Hematopoietic multipotent progenitor cell treated with erythropoietin and hydrocortisone succinate and interleukin-3 and kit ligand, for 6 days (in vitro differentiated cells): ENCODE data around the gene C3orf20.

ENCODE experiments used
- DNase-seq: peaks from one replicate; pipeline ENCODE4 v3.0.0-alpha.2; 2015

Gene C3orf20

DNA sequence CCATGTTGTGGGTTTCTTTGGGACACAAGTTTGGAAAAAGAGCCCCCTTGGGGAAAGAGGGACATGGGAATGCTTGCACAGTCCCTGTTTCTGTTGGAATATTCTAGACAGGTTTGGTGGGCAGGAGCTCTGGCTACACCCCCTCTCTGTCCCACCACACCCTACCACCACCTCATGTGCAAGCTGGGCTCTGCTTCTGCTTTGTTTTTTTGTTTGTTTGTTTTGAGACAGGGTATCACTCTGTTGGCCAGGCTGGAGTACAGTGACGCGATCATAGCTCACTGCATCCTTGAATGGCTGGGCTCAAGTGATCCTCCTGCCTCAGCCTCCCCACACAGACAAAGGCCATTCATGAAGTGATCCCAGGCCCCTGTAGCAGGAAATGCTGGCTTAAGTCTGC lies 86.9 kb downstream of the C3orf20 start:
- no peak for DNase-seq

DNA sequence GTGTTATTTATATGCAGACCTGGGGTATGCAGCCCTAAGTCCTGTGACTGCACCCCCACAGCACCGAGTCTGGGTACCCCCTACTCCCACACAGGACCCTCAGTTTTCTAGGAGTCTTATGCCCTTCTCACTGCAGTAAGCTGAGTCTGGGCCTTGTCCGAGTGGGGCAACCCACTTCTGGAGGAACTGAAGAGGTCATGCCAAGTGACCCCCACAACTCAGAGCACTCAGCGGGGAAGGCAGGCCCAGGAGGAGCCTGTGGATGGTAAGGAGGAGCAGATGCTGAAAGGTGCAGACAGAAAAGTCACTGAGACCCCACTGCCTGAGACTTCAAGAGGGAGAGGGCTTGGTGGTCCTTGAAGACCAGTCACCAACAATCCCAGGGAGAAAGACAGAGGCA lies 87.8 kb downstream of the C3orf20 start:
- DNase-seq = no peak

DNA sequence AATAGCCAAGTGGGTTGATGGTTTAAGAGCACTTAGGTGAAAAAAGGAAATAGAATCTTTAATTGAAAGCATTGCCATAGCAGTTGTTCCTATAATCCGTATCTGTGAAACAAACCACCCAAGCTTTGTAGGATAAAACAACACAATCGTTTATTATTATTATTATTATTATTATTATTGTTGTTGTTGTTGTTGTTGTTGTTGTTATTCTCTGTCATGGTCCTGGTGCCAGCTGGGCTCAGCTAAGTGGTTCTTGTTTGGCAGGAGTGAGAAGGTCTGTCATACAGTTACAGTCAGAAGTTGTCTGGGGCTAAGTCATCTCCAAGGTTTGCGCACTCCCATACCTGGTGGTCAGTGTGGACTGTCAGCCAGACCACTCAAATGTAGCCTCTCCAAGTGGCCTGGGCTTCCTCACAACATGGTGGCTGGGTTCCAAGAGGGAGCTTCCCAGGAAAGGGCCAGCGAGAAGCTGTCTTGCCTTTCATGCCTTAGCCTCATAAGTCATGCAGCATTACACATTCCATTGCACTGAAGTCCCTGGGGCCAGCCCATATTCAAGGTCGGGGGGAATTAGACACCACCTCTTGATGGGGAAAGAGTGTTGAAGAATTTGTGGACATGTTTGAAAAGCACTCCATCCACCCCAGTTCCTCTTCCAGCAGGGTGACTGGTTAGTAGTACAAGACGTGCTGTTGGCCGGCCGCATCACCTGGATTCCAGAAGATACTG lies 89.6 kb downstream of the C3orf20 start:
- no peak for DNase-seq

DNA sequence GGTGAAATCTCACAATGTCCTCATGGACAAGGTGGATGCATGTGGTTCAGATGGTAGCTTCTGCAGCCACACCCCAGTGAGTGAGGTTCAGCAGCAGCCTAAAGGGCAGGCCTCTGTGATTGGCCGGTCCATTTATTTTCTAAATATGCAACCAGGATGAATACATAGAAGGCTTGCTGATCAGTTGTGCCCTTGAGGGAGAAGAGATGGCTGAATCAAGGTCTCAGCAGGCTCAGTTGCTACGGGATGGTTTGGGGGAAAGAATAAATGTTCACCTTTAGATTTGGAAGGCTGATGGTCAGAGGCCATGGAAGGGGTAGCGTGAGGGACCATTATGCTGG lies 90.1 kb downstream of the C3orf20 start:
- DNase-seq = no peak

DNA sequence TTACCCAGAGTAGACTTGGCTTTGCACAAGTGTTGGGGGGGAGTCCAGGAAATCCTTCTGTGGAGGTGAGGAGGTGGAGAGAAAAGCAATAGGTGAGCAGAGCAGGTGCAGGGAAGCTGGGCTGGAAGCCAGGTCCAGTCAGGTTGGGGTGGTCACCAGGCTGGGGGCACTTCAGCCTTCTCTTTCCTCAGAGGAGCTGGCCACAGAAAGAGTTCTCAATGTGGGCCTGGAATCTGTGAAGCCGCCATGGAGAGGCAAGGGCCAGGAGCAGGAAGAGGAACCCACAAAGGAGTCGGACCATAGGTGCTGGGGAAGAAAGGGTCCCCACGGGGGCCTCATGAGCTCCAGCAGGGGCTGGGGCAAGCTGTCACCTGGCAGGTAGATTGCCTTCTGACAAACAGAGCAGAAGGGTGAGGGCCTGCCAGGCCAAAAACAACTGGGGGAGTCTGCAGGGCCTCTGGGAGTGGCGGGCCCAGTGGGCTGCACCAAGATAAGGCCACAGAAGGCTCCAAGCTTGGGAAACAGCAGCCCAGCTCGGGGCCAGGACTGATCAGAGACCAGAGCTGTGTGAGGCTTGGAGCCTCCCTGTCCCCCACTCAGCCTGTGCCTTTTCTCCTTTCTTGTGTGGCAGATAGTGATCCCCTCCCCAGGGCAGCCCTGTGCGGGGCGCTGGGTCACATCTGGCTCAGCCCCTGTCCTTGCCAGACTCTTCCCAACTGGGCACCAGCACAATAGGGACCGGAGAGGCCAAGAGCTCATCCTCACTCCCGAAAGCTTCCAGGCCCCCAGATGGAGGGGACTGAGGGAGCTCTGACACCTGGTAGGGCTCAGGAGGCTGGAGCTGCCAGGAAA lies 90.9 kb downstream of the C3orf20 start:
- DNase-seq = no peak

DNA sequence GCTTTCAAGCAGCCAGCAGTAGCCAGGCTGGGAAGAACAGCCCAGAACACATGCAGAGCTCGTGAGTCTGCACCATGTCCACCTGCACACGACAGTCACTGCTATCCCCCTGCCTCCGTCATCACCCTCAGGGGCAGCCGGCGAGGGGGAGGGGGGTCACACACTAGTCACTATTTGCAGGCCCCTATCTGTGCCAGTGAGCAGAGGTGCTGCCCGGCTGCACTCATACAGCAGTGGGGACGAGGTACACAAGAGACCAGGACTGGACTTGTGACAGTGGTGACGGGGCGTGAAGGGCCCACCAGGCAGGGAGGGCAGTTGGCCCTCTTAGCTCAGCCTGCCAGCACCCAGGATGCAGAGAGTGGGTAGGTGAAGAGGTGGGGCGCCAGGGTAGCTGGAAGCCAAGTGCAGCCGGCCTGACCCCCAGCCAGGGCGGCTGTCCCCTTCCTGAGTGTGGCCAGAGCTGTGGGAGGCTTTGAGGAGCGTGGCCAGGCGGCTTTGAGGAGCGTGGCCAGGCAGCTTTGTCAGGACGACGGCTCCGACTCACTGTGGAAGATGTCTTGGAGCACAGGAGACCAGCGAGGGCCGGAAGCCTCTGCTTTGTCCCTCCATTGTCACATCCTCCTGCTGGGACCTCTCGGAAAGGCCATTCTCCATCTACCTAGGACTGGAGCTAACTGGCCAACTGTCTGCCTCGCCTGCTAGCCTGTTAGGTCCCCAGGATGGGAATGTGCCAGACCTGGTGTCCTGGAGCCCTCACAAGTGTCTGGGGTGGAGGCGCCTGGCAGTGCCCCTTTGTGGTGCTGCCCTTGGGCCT lies 91.7 kb downstream of the C3orf20 start:
- no peak for DNase-seq

DNA sequence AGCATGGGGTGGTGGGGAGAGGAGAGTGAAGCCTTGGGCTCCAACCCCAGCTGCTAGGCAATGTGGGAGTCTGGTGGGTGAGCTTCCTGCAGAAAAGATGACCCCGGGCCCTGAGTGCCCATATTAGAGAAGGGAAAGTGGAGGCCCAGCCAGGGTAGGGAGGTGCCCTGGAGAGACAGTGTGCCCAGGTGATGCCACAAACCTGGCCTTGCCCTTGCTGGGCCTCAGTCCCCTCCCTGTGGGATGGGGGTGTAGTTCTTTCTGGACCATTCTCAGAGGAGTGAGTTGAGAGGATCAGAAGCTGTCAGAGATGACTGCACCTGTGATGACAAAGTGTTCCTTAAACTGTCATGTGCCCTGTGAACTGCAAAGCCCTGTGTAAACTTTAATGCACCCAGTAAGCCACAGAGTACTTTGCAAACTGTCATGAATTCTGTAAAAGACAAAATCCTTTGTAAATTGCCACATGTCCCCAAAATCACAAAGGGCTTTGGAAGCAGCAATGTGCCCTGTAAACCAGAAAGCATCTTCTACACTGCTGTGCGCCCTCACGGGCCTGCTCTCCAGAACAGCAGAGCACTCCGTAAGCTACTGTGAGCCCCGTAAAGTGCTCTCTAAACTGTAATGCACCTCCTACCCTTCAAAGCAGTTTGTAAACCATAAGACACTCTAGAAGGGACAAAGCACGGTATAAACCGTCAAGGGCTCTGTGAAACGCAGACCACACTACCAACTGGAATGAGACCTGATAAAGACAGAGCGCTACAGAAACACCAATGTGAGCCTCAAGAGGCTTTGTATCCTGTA lies 92.5 kb downstream of the C3orf20 start:
- no peak for DNase-seq

DNA sequence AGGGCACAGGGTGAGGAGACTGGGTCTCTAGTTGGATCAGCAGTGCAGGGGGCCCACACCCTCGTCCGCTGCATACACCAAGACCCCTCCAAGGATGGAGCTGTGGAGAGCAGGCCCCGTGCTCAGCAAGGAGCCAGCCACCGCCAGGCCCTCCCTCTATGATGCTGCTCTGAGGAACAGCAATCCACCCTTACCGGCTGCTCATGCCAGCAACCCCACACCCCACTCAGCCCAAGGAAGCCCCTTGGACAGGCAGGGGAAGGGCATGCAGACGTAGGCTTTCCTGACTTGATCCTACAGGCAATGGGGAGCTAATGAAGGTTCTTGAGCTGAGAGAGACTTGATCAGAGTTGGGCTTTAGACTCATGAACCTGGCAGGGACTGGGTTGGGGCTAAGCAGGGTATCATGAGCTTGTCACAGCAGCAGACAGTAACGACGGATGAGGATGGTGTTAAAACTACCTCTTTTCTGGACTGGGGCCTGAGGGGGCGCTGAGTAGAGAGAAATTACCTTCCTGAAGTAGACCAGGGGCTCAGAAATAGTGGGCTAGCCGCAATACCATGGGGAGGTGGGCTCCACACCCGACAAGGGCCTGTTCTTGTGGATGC lies 93.3 kb downstream of the C3orf20 start:
- DNase-seq = no peak

DNA sequence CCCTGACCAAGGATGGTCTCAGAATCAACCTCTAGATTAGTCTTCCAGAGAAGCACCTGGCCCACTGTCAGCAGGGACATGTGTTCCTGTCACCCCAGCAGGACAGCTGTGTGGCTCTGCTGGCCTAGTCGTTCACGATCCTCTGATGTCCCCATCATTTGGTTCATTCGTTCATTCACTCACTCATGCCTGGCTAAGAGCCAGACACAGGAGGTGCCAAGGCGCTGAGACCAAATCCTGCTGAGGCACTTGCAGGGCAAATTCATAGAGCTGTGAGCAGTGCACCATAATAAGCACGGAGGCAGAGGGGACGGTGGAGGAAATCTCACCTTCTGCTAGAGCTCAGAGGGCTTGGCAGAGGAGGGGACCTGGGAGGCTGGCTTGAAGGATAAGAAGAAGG lies 93.9 kb downstream of the C3orf20 start:
- DNase-seq = no peak

DNA sequence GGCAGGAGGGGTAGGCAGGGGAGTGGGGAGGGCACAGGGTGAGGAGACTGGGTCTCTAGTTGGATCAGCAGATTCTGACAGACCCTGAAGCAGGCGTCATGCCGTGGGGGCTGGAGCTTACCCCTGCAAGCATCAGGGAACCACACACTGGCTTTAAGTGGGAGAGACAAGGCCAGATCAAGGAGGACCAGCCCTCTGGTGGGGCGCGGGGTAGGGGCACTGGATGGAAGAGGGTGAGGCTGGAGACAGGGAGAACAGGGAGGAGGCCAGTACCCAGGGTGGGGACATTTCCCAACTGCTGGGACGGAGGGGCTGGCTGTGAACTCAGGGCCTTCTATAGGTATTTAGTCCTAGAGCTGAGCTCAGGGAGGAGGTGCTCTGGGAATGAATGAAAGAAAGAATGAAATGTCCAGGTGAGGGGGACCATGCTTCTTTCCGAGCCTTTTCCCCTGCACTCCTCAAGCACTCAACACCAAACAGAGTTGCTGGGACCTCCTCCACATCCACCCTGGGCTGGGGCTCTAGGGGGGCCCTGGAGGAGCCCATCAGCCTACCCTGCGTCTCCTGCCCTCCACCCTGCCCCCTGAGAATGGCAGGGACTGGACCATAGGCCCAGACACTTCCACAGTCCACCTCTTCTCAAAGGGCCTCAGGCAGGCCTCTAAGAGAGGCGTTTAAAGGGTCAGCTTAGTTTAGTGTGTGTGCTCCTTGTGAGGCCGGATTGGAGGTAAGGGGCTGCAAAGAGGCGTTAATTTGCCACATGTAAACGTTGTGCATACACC lies 94.8 kb downstream of the C3orf20 start:
- no peak for DNase-seq

DNA sequence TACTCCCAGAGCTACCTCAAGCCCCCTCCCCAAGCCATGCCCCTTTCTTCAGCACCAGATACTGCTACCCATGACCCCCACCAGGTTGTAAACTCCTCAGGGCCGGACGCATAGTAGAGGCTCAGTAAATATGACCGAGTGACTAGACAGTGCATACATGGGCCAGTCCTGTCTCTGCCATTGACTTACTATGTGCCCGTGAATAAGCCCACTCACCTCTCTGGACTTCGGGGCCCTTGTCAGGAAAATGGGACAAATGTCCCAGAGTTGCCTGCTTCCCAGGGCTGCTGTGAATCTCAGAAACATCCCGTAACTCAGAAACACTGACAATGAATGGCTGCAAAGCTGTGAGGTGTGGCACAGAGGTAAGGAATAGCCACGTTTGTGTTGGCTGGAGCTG lies 95.7 kb downstream of the C3orf20 start:
- no peak for DNase-seq

DNA sequence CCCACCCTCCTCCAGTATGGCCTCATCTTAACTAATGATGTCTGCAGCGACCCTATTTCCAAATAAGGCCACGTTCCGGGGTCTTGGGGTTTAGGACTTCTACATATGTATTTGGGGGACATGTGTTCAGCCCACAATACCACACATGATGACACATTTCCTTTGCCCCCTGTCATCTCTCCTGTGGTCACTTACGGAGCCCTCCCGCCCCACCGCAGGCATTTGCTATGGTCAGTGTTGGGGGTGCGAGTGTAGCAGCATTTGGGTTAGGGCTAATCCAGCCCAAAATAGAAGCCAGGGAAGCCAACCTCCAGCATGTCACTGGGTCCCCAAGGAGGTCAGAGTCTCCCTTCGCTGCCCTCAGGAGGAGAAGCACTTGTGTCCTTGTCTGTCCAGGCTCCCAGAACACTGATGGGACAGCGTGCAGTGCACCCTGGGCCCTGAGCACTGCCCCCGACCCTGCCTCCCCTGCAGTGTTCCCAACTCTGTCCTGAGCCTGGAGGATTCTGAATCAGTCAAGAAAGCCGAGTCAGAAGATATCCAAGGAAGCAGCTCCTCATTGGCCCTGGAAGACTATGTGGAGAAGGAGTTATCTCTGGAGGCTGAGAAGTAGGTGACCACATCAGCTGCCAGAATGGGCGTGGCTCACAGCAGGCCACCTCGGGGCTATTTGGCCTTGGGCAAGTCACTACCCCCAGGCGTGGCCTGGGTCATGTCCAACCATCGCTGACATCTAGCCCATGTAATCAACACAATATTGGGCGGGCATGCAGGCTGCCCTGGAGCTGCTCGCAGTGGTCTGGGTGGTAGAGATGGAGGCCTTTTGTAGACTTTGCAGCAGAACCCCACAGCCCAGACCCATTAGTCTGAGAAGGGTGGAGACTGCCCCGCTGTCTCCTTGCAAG lies 96.9 kb downstream of the C3orf20 start:
- DNase-seq = no peak

DNA sequence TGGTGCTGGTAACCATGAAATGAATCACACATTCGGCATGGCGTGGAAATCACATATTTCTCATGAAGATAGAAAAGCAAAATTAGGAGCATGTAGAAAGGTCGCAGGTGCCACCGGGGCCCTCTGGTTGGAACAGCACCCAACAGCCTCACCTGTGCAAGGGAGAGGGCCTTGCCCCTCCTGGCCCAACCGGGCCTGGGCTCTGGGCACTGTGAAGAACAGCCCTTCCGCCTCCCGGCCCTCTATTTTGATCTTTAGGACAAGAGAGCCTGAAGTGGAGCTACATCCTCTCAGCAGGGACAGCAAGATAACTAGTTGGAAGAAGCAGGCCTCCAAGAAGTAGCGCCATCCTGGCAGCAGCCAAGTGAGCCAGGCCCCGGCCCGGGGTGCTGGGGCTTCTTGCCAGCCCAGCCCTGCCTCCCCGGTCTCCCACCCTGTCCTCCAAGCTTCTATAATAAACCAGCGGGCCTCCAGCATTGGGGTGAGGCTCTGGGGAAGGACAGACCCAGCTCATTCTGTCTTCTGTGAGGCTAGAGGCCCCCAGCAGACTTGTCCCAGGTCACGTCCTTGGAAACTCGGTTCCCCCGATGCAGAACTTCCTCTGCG lies 97.7 kb downstream of the C3orf20 start:
- DNase-seq = no peak

DNA sequence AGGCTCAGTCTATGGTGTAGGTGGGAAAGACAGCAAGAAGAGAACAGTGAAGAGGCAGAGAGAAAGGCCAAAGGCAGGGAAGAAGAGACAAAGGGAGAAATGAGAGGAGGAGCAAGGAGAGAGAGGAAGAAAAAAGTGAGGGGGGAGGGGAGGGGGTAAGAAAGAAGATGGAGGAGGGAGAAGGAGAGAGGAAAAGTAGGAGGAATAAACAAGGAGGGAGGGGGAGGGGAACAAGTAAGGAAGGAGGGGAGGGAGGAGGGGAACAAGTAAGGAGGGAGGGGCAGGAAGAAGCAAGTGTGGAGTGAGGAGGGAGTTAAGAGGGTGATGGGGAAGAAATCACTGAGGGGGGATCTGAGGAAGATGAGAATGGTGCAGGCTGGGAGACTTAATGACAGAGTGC lies 98.3 kb downstream of the C3orf20 start:
- no peak for DNase-seq

DNA sequence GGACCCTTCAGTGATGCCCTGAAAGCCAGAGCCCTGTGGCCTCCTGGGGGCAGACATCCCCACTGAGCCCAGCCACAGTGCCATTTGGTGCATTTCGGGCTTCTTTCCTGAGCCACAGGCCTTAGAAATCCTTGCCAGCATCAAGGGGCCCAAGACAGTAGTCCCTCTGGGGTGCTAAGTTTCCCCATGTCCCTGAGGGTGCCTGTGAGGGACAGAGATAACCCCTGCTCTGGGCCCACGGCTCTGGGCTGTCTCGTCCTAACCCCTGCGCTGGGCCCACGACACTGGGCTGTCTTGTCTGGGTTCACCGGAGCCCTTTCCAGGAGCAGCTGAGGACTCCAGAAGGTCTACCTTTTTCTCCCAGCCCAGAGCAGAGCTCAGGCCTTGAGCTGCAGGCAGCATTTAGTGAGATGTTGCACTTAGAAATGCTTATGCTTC lies 98.8 kb downstream of the C3orf20 start:
- DNase-seq = no peak

DNA sequence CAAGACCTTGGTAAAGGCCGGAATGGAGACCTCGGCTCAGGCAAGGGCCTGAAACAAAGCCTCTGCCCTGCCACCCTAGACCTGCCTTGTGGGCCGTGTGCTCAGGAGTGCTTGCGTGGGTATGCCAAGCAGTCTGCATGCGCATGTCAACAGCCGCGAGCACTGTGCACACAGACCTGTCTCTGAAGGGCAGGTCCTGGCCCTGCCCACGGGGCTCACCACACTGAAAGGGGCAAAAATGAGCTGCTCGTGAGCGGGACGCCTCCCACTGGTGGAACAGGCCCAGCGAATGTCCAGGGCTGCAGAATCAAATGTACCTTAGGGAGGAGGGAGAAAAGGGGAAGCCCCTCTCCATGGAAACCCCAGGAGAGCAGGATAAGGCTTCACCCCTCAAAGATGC lies 99.5 kb downstream of the C3orf20 start:
- no peak for DNase-seq

DNA sequence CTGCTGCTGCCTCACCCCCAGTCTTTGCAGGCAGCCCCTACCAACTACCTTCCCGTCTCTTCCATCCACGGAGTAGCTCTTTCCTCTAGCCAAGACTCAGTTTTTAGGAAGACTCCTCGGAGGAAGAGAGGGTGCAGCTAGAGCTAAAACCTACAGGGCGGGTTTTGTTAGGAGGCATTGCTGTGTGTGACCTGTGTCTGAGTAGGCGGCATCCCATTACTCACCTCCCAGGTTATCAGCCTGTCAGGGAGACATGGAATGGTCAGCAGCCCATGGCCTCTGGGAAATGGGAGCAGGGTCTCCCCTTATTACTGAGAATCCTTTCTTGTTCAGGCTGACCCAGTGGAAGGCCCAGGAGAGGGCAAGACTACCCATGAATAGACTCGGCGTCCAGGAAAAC lies 100.1 kb downstream of the C3orf20 start:
- no peak for DNase-seq

DNA sequence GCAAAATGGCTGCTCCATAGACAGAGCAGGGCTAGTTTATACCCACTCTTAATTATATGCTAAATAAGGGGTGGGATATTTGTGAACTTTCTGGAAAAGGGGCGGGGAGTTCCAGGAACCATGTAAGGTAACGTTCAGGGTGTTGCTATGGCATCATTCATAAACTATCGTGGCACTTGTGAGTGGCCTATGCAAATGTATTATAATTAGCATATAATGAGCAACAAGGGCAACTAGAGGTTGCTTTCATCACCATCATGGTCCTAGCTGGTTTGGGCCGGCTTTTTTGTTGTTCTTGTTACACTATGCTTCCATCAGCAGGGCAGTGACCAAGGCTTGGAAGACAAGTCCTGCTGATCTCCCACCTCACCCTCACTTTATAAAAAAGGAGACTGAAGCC lies 100.6 kb downstream of the C3orf20 start:
- DNase-seq = no peak

DNA sequence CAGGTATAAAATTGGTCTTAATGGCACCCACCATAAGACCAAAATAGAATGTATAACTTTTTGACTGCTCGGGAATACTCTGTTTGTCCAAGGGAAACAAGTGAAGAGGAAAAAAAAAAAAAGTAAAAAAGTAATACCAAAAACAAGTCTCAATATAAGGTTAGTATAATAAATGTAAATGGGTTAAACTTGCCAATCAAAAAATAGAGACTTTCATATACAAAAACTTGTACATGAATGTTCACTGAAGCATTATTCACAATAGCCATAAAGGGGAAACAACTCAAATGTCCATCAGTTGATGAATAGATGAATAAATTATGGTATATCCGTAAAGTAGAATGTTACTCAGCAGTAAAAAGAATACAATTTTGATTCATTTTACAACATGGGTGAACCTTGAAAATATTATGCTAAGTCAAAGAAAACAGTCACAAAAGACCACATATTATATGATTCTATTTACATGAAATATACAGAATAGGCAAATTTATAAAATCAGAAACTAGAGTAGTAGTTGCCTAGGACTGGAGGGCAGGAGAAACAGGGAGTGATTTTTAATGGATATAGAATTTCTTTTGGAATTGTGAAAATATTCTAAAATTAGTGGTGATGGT lies 104.2 kb downstream of the C3orf20 start:
- no peak for DNase-seq
